ENCODE results near the gene RXRB. TPM values are rescaled to one million over a fixed set of nuclear protein-coding genes. Genes with fewer than 3 reads are reported as not detected.
A peak's percentile ranks its signal among the peaks of the same experiment; 100 is the strongest.

RXRB gene
- total and polyA plus RNA-seq, 2 of the 8 experiments (the other 6 are each of a cell fraction or from before 2014, with no cell fraction given): 13.0 to 18.1 TPM

DNA sequence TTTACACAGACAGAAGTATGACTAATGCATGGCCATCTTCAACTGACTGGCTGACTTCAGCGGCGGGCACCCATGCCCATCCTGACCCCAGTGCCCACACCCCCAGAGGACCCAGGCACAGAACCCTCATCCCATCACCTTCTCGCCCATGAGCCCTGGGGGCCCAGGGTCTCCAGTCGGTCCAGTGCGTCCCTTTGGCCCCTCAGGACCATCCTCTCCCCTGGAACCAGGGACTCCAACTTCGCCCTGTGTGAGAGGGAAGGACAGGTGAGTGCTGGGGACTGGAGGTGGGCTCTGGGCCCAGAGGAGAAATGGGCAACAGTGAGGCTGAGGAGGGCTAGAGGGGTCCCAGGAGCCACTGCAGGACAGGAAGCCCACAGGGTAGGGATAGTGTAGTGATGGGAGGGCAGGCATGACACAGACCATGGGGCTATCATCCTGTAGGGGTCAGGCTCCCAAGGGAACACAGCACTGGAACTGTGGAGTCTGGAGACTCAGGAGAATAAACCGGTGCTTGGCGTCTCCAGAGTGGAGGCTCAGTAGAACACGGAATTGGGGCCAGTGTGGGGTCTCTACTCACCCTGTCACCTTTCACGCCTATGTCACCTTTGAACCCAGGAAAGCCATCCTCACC, 24.9 kb downstream of the RXRB start:
- no peak overlapping the region for H3K9ac ChIP-seq (replicated peaks in 1 of 4; ENCODE audit: extremely low read depth in 1 of 4, low read depth in 3 of 4, low read length in 3 of 4)
- no peaks in the 10 kb centered on the region for H3K36me3 ChIP-seq (ENCODE audit: control insufficient read depth in 2 of 4, insufficient read depth in 4 of 4, low read length in 3 of 4)
- H3K9me3 ChIP-seq (ENCODE audit: insufficient read depth in 2 of 2, low read depth in 1 of 2, low read length in 1 of 2): no peaks in the 10 kb centered on the region
- no peak overlapping the region for H4K8ac ChIP-seq (ENCODE audit: extremely low read depth, insufficient read depth, low read length)
- no peaks in the 10 kb centered on the region for H3K27me3 ChIP-seq (replicated peaks in 1 of 4; ENCODE audit: control insufficient read depth in 3 of 4, extremely low read depth in 1 of 4, insufficient read depth in 3 of 4, low read length in 3 of 4)
- no peak overlapping the region for H2BK20ac ChIP-seq (ENCODE audit: low read length)
- no peaks in the 10 kb centered on the region; a peak in 1 of 4 replicates for H3K79me2 ChIP-seq (ENCODE audit: control insufficient read depth in 1 of 2, insufficient read depth in 2 of 2, low read length in 2 of 2)
- no peak overlapping the region for H3K27ac ChIP-seq (ENCODE audit: low read depth, low read length)
- peak in 1 of 2 experiments; percentile 2; a peak in 1 of 4 replicates for TF ChIP-seq RAD21 (IDR thresholded peaks at IDR 0.05 in 1 of 2, conservative IDR thresholded peaks at IDR 0.05 in 1 of 2; ENCODE audit: low read depth in 2 of 2, low read length in 2 of 2)
- TF ChIP-seq YY1 (IDR thresholded peaks at IDR 0.05; ENCODE audit: low read depth, low read length): no peak
- TF ChIP-seq, protein P1, sequence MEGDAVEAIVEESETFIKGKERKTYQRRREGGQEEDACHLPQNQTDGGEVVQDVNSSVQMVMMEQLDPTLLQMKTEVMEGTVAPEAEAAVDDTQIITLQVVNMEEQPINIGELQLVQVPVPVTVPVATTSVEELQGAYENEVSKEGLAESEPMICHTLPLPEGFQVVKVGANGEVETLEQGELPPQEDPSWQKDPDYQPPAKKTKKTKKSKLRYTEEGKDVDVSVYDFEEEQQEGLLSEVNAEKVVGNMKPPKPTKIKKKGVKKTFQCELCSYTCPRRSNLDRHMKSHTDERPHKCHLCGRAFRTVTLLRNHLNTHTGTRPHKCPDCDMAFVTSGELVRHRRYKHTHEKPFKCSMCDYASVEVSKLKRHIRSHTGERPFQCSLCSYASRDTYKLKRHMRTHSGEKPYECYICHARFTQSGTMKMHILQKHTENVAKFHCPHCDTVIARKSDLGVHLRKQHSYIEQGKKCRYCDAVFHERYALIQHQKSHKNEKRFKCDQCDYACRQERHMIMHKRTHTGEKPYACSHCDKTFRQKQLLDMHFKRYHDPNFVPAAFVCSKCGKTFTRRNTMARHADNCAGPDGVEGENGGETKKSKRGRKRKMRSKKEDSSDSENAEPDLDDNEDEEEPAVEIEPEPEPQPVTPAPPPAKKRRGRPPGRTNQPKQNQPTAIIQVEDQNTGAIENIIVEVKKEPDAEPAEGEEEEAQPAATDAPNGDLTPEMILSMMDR (IDR thresholded peaks at IDR 0.05; ENCODE audit: control extremely low read depth in 1 of 3, insufficient read depth in 1 of 3, low read depth in 1 of 3, low read length in 3 of 3): peak in 1 of 3 experiments; percentile 40; a peak in 1 of 4 replicates
- no peak for TF ChIP-seq TEAD4 (IDR thresholded peaks at IDR 0.05; ENCODE audit: low read depth, low read length)
- no peak overlapping the region for H4K91ac ChIP-seq (replicated peaks; ENCODE audit: insufficient read length, low read length)
- H2AK5ac ChIP-seq (ENCODE audit: low read depth, low read length): 0 out of 2 replicates have a peak overlapping the region, but pooled peaks have one; percentile 47
- no peak overlapping the region for H3K14ac ChIP-seq (ENCODE audit: insufficient read length)
- H3K4me2 ChIP-seq (ENCODE audit: insufficient read depth in 1 of 2, low read depth in 2 of 2, low read length in 2 of 2): no peak overlapping the region
- no peak for DNase-seq (ENCODE audit: low read depth in 1 of 2, low spot score in 2 of 2)
- no peak overlapping the region; the same call in 1 of the 2 replicates for H2BK12ac ChIP-seq (ENCODE audit: low read depth, low read length)
- H3K56ac ChIP-seq (replicated peaks; ENCODE audit: insufficient read length, low read depth, low read length): no peak overlapping the region
- no peak for FAIRE-seq
- no peak overlapping the region for H2BK15ac ChIP-seq (ENCODE audit: low read length)
- H2BK5ac ChIP-seq (ENCODE audit: low read depth, low read length): no peak overlapping the region
- ChIA-PET CTCF (ENCODE audit: partially characterized antibody) (interaction anchor here (0.8 to 5.5 kb wide), 10 partner anchors 14 to 175 kb away, joined by 3 to 74 read pairs (median 12); no protein-coding TSS in a partner anchor), POLR2A (ENCODE audit: partially characterized antibody) (interaction anchor here (0.8 to 3.8 kb wide), 4 partner anchors 46 to 201 kb away, joined by 3 to 17 read pairs (median 3); no protein-coding TSS in a partner anchor)
- no peaks in the 10 kb centered on the region for H3K79me1 ChIP-seq (ENCODE audit: low read depth, low read length)
- WGBS, 2 experiments (ENCODE audit: extremely low coverage in 1 of 2, insufficient coverage in 1 of 2, insufficient read length in 1 of 2, insufficient replicate concordance in 2 of 2, low coverage in 1 of 2, low lambda C conversion rate in 2 of 2, missing lambda C conversion rate in 1 of 2): 88% methylated on average over 10 of the region's 10 CpGs; no CpG with 5 or more reads in 1 of the 2 experiments
- H4K20me1 ChIP-seq (replicated peaks in 1 of 2; ENCODE audit: control insufficient read depth in 1 of 2, insufficient read depth in 2 of 2, low read length in 2 of 2): peaks cover 0 to 3% of the 10 kb centered on the region in 2 experiments
- no peak overlapping the region for H2AFZ ChIP-seq (ENCODE audit: low read length)
- no peak overlapping the region for H2BK120ac ChIP-seq (replicated peaks; ENCODE audit: low read depth, low read length)
- H3K4ac ChIP-seq (replicated peaks; ENCODE audit: insufficient read length, low read depth, low read length): no peak overlapping the region
- H4K5ac ChIP-seq (ENCODE audit: insufficient read length, low read depth, low read length): no peak overlapping the region
- H3K23ac ChIP-seq (ENCODE audit: insufficient read length): no peak overlapping the region
- no peaks in the 10 kb centered on the region; a peak in 2 of 7 replicates for H3K4me1 ChIP-seq (replicated peaks in 1 of 4; ENCODE audit: control insufficient read depth in 3 of 4, insufficient read depth in 4 of 4, low read length in 3 of 4)
- H3K4me3 ChIP-seq (ENCODE audit: extremely low read depth in 1 of 4, insufficient read depth in 2 of 4, low read depth in 3 of 4, low read length in 4 of 4): no peak overlapping the region
- H3K18ac ChIP-seq (ENCODE audit: extremely low read depth, low read length): no peak overlapping the region
- H3K23me2 ChIP-seq (ENCODE audit: low read depth, low read length): no peaks in the 10 kb centered on the region

Data from H1 (cell line).